GM18502 (cell line): ENCODE measurements around the gene NAA30.
"Not testable (repeated sequence)": the region's sequence is repeated elsewhere in the genome, so short reads cannot be mapped to it uniquely, and the experiment has no call there.

Source experiments
- ATAC-seq: cut with Tn5 transposase; IDR thresholded peaks from one replicate; pipeline ENCODE4 v1.9.1; 2021; ENCODE audit warnings: mild to moderate bottlenecking; ENCODE audit not compliant: unreplicated experiment, poor library complexity

The NAA30 gene

GRCh38 chr14:57390037-57390805, at the start of gene NAA30:
TSS of gene NAA30 (plus strand) at chr14:57390586. CDS start at chr14:57390958, 372 bp downstream.
- ATAC-seq: peak; percentile 85

- ATAC-seq: not testable (repeated sequence)
These were observed 46.7 kb upstream of the NAA30 start for GRCh38 chr14:57343545-57344297.

- no peak for ATAC-seq
These were observed 45.3 kb upstream of the NAA30 start for GRCh38 chr14:57345106-57345505.

- no peak for ATAC-seq
These were observed 43.6 kb upstream of the NAA30 start for GRCh38 chr14:57346741-57347140.

GRCh38 chr14:57352396-57353170, 37.8 kb upstream of the NAA30 start:
- no peak for ATAC-seq

- ATAC-seq: no peak
These were observed 35.1 kb upstream of the NAA30 start for GRCh38 chr14:57355081-57355800.

- ATAC-seq: no peak
These were observed 28.0 kb upstream of the NAA30 start for GRCh38 chr14:57362361-57362760.

GRCh38 chr14:57364659-57365450, 25.5 kb upstream of the NAA30 start:
- ATAC-seq: no peak

GRCh38 chr14:57370187-57370586, 20.2 kb upstream of the NAA30 start:
- not testable (repeated sequence) for ATAC-seq

- no peak for ATAC-seq
These were observed 19.4 kb upstream of the NAA30 start for GRCh38 chr14:57371013-57371412.

GRCh38 chr14:57375156-57375555, 15.2 kb upstream of the NAA30 start:
- ATAC-seq: no peak

- ATAC-seq: no peak
These were observed 11.7 kb upstream of the NAA30 start for GRCh38 chr14:57378661-57379060.

- no peak for ATAC-seq
These were observed 9.5 kb upstream of the NAA30 start for GRCh38 chr14:57380935-57381334.

- no peak for ATAC-seq
These were observed 8.1 kb upstream of the NAA30 start for GRCh38 chr14:57382283-57382682.

GRCh38 chr14:57383125-57383745, 7.2 kb upstream of the NAA30 start:
- no peak for ATAC-seq

GRCh38 chr14:57388067-57388466, 2.3 kb upstream of the NAA30 start:
- ATAC-seq: no peak

- no peak for ATAC-seq
These were observed 745 bp upstream of the NAA30 start for GRCh38 chr14:57389646-57390036.

GRCh38 chr14:57390806-57391516, 575 bp downstream of the NAA30 start:
- ATAC-seq: peak; percentile 48
